Measurements from ENCODE around the gene PLPP3.

The PLPP3 gene

GRCh38 chr1:56456435-56457101 lies 122.8 kb downstream of the PLPP3 start:
- DNase-seq: no peak

GRCh38 chr1:56453417-56454078 lies 125.8 kb downstream of the PLPP3 start:
- no peak for DNase-seq

GRCh38 chr1:56453016-56453415 lies 126.3 kb downstream of the PLPP3 start:
- no peak for DNase-seq

- no peak for DNase-seq
Observed at GRCh38 chr1:56452027-56453011, 127.0 kb downstream of the PLPP3 start.

- no peak for DNase-seq
Observed at GRCh38 chr1:56451491-56451890, 127.9 kb downstream of the PLPP3 start.

GRCh38 chr1:56450004-56450666 lies 129.2 kb downstream of the PLPP3 start:
- DNase-seq: no peak

GRCh38 chr1:56448529-56449300 lies 130.6 kb downstream of the PLPP3 start:
- DNase-seq: no peak

GRCh38 chr1:56447823-56448222 lies 131.5 kb downstream of the PLPP3 start:
- no peak for DNase-seq

GRCh38 chr1:56446531-56447098 lies 132.7 kb downstream of the PLPP3 start:
- no peak for DNase-seq

- DNase-seq: no peak
Observed at GRCh38 chr1:56444960-56445646, 134.3 kb downstream of the PLPP3 start.
